SH-SY5Y (cell line): ENCODE results near the gene DUOX1.

Experiments
- GATA2 ChIP-seq: IDR thresholded peaks from 2 replicates; pipeline ENCODE4 v1.6.1; 2011; ENCODE audit warnings: mild to moderate bottlenecking, low read depth, low read length
- GATA3 ChIP-seq: IDR thresholded peaks from 2 replicates; pipeline ENCODE4 v1.6.1; 2011; ENCODE audit warnings: low read depth, mild to moderate bottlenecking, low read length, moderate library complexity

GRCh38 chr15:45134046-45134445 is 4.3 kb downstream of the DUOX1 start:
- no peak for TF ChIP-seq GATA2
- no peak for TF ChIP-seq GATA3
